DND-41 (cell line): Measurements from ENCODE around the gene KIRREL3.

Source experiments
- ATAC-seq: fragments of 200-7000 bp; cut with Tn5 transposase; 3 replicates; pipeline ENCODE4 v1.9.1; 2021; ENCODE audit warnings: low read depth; ENCODE audit not compliant: insufficient read depth
- DNase-seq: peaks from one replicate; pipeline ENCODE4 v3.0.0-alpha.2; 2020
- H2AFZ ChIP-seq: 2 replicates; pipeline ENCODE4 v1.6.0; 2012; ENCODE audit warnings: low read depth, low read length
- H3K27ac ChIP-seq: 2 replicates; pipeline ENCODE4 v1.5.1; 2012; ENCODE audit warnings: low read length, inconsistent platforms
- H3K27me3 ChIP-seq: fragments of 200-600 bp; sonication (generic); 2 replicates; pipeline ENCODE4 v1.6.0; 2012; ENCODE audit warnings: low read length, mild to moderate bottlenecking, inconsistent platforms; ENCODE audit not compliant: insufficient read depth, poor library complexity
- H3K36me3 ChIP-seq: 2 replicates; pipeline ENCODE4 v1.5.1; 2012; ENCODE audit warnings: low read length, inconsistent platforms; ENCODE audit not compliant: insufficient read depth
- H3K4me1 ChIP-seq: 2 replicates; pipeline ENCODE4 v1.5.1; 2012; ENCODE audit warnings: mild to moderate bottlenecking, low read length; ENCODE audit not compliant: insufficient read depth
- H3K4me2 ChIP-seq: 2 replicates; pipeline ENCODE4 v1.6.0; 2012; ENCODE audit warnings: mild to moderate bottlenecking, moderate library complexity, low read length, inconsistent platforms; ENCODE audit not compliant: insufficient read depth
- H3K4me3 ChIP-seq, 2 experiments: fragments of 200-600 bp in 1 of 2; shearing (Covaris generic) in 1 of 2; 2 replicates each; pipeline ENCODE4 v1.5.1; 2012 to 2016; ENCODE audit warnings: inconsistent platforms in 2 of 2, low read length in 2 of 2, mild to moderate bottlenecking in 2 of 2, low read depth in 1 of 2, moderate library complexity in 1 of 2
- H3K79me2 ChIP-seq: 2 replicates; pipeline ENCODE4 v1.6.0; 2012; ENCODE audit warnings: low read length, inconsistent platforms; ENCODE audit not compliant: insufficient read depth
- H3K9ac ChIP-seq: 2 replicates; pipeline ENCODE4 v1.6.0; 2012; ENCODE audit warnings: low read depth, mild to moderate bottlenecking, inconsistent platforms, low read length, moderate library complexity
- H3K9me3 ChIP-seq: 2 replicates; pipeline ENCODE4 v1.5.1; 2012; ENCODE audit warnings: low read length, moderate library complexity, mild to moderate bottlenecking, inconsistent platforms; ENCODE audit not compliant: insufficient read depth, severe bottlenecking
- H4K20me1 ChIP-seq: 2 replicates; pipeline ENCODE4 v1.6.0; 2012; ENCODE audit warnings: low read length; ENCODE audit not compliant: insufficient read depth
- CTCF ChIP-seq: IDR thresholded peaks from 2 replicates; pipeline ENCODE4 v1.5.1; 2012; ENCODE audit warnings: borderline replicate concordance, low read length, moderate library complexity, mild to moderate bottlenecking; ENCODE audit not compliant: poor library complexity, severe bottlenecking; ENCODE audit errors: extremely low read depth
- EZH2 ChIP-seq: IDR thresholded peaks from 3 replicates; pipeline ENCODE4 v1.6.1; 2012; ENCODE audit warnings: borderline replicate concordance, low read depth, mild to moderate bottlenecking, moderate library complexity, low read length, inconsistent platforms; ENCODE audit not compliant: severe bottlenecking

KIRREL3 gene

GRCh38 chr11:126725043-126725442, 275.5 kb downstream of the KIRREL3 start:
- H4K20me1 ChIP-seq, result no peaks in the 10 kb centered on the region; the same call in 1 of the 2 replicates
- no peak overlapping the region for H3K27ac ChIP-seq
- no peak overlapping the region for H3K9ac ChIP-seq
- no peak overlapping the region for H2AFZ ChIP-seq
- H3K4me1 ChIP-seq, result no peaks in the 10 kb centered on the region
- no peak overlapping the region for H3K4me2 ChIP-seq
- no peak overlapping the region for H3K4me3 ChIP-seq
- TF ChIP-seq CTCF (no peak), EZH2 (no peak)
- H3K27me3 ChIP-seq, result no peaks in the 10 kb centered on the region
- no peaks in the 10 kb centered on the region for H3K79me2 ChIP-seq
- H3K9me3 ChIP-seq, result no peaks in the 10 kb centered on the region
- ATAC-seq, result no peak
- no peaks in the 10 kb centered on the region for H3K36me3 ChIP-seq
- no peak for DNase-seq

- H3K4me2 ChIP-seq, result no peak overlapping the region
- no peaks in the 10 kb centered on the region for H3K36me3 ChIP-seq
- H3K79me2 ChIP-seq, result no peaks in the 10 kb centered on the region
- no peaks in the 10 kb centered on the region; the same call in 1 of the 2 replicates for H4K20me1 ChIP-seq
- no peak overlapping the region for H3K27ac ChIP-seq
- no peak overlapping the region for H3K9ac ChIP-seq
- peaks cover 5% of the 10 kb centered on the region for H3K27me3 ChIP-seq
- no peak overlapping the region for H2AFZ ChIP-seq
- TF ChIP-seq EZH2, result no peak
- TF ChIP-seq CTCF, result no peak
- DNase-seq (no peak), ATAC-seq (no peak)
- no peak overlapping the region for H3K4me3 ChIP-seq
- no peaks in the 10 kb centered on the region for H3K4me1 ChIP-seq
- H3K9me3 ChIP-seq, result no peaks in the 10 kb centered on the region
Observed at GRCh38 chr11:126723665-126724045, 276.9 kb downstream of the KIRREL3 start.

GRCh38 chr11:126722956-126723664, 277.5 kb downstream of the KIRREL3 start:
- H3K9ac ChIP-seq, result no peak overlapping the region
- no peaks in the 10 kb centered on the region for H3K79me2 ChIP-seq
- no peaks in the 10 kb centered on the region for H3K36me3 ChIP-seq
- H3K4me3 ChIP-seq, result no peak overlapping the region
- no peak overlapping the region for H2AFZ ChIP-seq
- peaks cover 5% of the 10 kb centered on the region for H3K27me3 ChIP-seq
- H3K4me1 ChIP-seq, result no peaks in the 10 kb centered on the region
- no peak for TF ChIP-seq EZH2
- no peaks in the 10 kb centered on the region; the same call in 1 of the 2 replicates for H4K20me1 ChIP-seq
- H3K4me2 ChIP-seq, result no peak overlapping the region
- no peak for ATAC-seq
- H3K9me3 ChIP-seq, result no peaks in the 10 kb centered on the region
- no peak overlapping the region for H3K27ac ChIP-seq
- no peak for DNase-seq

- H3K9ac ChIP-seq, result no peak overlapping the region
Observed at GRCh38 chr11:126722006-126722736, 278.4 kb downstream of the KIRREL3 start.

More at GRCh38 chr11:126722006-126722736, 278.4 kb downstream of the KIRREL3 start:
- DNase-seq (no peak), ATAC-seq (no peak)
- no peak overlapping the region for H2AFZ ChIP-seq
- no peak overlapping the region for H3K27ac ChIP-seq
- no peaks in the 10 kb centered on the region; the same call in 1 of the 2 replicates for H4K20me1 ChIP-seq
- no peak overlapping the region for H3K4me2 ChIP-seq
- H3K4me1 ChIP-seq, result no peaks in the 10 kb centered on the region
- no peaks in the 10 kb centered on the region for H3K36me3 ChIP-seq
- H3K4me3 ChIP-seq, result no peak overlapping the region
- TF ChIP-seq EZH2, result no peak
- no peak for TF ChIP-seq CTCF
- H3K9me3 ChIP-seq, result no peaks in the 10 kb centered on the region
- no peaks in the 10 kb centered on the region for H3K79me2 ChIP-seq
- peaks cover 5% of the 10 kb centered on the region for H3K27me3 ChIP-seq
